GM23338 (cell line): ENCODE results near the gene NSUN3.

Source experiments
- CREB1 ChIP-seq: fragments of 250-450 bp; sonication (Bioruptor Pico); IDR thresholded peaks from 2 replicates; pipeline ENCODE4 v1.5.0; 2020; ENCODE audit warnings: low read depth, mild to moderate bottlenecking, moderate library complexity
- EZH2 ChIP-seq: fragments of 200-600 bp; sonication (generic); IDR thresholded peaks from one replicate; pipeline ENCODE4 v1.8.0; 2017; ENCODE audit warnings: antibody characterized with exemption, mild to moderate bottlenecking, low read depth; ENCODE audit not compliant: unreplicated experiment
- EZH2phosphoT487 ChIP-seq: fragments of 200-600 bp; sonication (generic); IDR thresholded peaks from one replicate; pipeline ENCODE4 v1.8.1; 2018; ENCODE audit warnings: antibody characterized with exemption; ENCODE audit not compliant: unreplicated experiment
- JUNB ChIP-seq: IDR thresholded peaks from one replicate; pipeline ENCODE4 v1.6.1; 2016; ENCODE audit warnings: antibody characterized with exemption; ENCODE audit not compliant: unreplicated experiment
- POLR2AphosphoS5 ChIP-seq: IDR thresholded peaks from 2 replicates; pipeline ENCODE4 v1.6.1; 2016; ENCODE audit warnings: antibody characterized with exemption, low read depth
- STAT1 ChIP-seq: IDR thresholded peaks from one replicate; pipeline ENCODE4 v1.6.1; 2016; ENCODE audit warnings: antibody characterized with exemption; ENCODE audit not compliant: unreplicated experiment
- ZNF114 ChIP-seq: fragments of 250-450 bp; sonication (Bioruptor Pico); IDR thresholded peaks from 2 replicates; pipeline ENCODE4 v1.5.0; 2020; ENCODE audit warnings: mild to moderate bottlenecking, moderate library complexity
- ZNF331 ChIP-seq: fragments of 250-450 bp; sonication (Bioruptor Pico); IDR thresholded peaks from 2 replicates; pipeline ENCODE4 v1.5.0; 2020; ENCODE audit warnings: low read depth, mild to moderate bottlenecking, moderate library complexity
- TF ChIP-seq, protein P1 (sequence below), 2 experiments: fragments of 200-600 bp in 1 of 2; sonication (generic) in 1 of 2; conservative IDR thresholded peaks; 2 replicates each; pipeline versions ENCODE4 v1.5.1 to v1.6.1; 2016 to 2017; ENCODE audit warnings: antibody characterized with exemption in 2 of 2, low read depth in 2 of 2, mild to moderate bottlenecking in 2 of 2, moderate library complexity in 1 of 2
- TF ChIP-seq, protein P2 (sequence below): IDR thresholded peaks from one replicate; pipeline ENCODE4 v1.6.1; 2018; ENCODE audit warnings: antibody characterized with exemption; ENCODE audit not compliant: unreplicated experiment
- TF ChIP-seq, protein P3 (sequence below): IDR thresholded peaks from 2 replicates; pipeline ENCODE4 v1.6.1; 2016; ENCODE audit warnings: antibody characterized with exemption

DNA sequence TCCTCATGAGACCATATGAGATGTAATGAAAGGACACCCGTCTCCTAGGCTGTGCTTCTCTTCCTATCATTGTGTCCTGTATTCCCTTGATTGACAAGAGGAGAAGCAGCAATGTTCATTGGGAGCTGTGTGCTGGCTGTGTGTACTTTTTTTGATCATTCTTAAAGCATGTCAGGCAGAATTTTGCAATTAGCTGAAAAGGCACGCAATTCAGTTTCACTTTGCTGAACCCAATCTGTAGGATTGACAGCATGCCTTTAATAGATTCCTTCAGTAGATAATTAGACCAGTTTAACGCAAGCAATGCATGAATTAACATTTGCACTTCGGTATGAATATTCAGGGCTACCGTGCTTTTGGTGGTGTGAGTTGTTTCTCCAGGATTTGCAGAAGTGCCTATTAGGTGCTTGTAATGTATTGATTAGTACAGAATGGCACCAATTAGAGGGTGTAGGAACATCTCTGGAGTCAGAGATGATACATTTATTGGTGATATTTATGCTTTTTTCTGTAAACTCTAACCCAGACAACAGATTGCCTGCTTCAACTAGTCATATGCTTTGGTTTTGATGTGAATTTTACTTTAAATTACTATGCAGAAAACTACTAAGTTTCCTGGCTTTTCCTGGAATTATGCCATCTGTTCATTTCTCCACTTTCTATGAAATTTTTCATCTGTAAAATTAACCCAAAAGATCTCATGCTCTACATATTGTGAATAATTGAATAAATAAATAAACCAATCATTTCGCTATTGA is 114.3 kb downstream of the NSUN3 start:
- no peak for TF ChIP-seq POLR2AphosphoS5
- TF ChIP-seq, protein P1, sequence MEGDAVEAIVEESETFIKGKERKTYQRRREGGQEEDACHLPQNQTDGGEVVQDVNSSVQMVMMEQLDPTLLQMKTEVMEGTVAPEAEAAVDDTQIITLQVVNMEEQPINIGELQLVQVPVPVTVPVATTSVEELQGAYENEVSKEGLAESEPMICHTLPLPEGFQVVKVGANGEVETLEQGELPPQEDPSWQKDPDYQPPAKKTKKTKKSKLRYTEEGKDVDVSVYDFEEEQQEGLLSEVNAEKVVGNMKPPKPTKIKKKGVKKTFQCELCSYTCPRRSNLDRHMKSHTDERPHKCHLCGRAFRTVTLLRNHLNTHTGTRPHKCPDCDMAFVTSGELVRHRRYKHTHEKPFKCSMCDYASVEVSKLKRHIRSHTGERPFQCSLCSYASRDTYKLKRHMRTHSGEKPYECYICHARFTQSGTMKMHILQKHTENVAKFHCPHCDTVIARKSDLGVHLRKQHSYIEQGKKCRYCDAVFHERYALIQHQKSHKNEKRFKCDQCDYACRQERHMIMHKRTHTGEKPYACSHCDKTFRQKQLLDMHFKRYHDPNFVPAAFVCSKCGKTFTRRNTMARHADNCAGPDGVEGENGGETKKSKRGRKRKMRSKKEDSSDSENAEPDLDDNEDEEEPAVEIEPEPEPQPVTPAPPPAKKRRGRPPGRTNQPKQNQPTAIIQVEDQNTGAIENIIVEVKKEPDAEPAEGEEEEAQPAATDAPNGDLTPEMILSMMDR (conservative IDR thresholded peaks at IDR 0.05; ENCODE audit: low read depth in 2 of 2): no peak
- TF ChIP-seq, protein P2, sequence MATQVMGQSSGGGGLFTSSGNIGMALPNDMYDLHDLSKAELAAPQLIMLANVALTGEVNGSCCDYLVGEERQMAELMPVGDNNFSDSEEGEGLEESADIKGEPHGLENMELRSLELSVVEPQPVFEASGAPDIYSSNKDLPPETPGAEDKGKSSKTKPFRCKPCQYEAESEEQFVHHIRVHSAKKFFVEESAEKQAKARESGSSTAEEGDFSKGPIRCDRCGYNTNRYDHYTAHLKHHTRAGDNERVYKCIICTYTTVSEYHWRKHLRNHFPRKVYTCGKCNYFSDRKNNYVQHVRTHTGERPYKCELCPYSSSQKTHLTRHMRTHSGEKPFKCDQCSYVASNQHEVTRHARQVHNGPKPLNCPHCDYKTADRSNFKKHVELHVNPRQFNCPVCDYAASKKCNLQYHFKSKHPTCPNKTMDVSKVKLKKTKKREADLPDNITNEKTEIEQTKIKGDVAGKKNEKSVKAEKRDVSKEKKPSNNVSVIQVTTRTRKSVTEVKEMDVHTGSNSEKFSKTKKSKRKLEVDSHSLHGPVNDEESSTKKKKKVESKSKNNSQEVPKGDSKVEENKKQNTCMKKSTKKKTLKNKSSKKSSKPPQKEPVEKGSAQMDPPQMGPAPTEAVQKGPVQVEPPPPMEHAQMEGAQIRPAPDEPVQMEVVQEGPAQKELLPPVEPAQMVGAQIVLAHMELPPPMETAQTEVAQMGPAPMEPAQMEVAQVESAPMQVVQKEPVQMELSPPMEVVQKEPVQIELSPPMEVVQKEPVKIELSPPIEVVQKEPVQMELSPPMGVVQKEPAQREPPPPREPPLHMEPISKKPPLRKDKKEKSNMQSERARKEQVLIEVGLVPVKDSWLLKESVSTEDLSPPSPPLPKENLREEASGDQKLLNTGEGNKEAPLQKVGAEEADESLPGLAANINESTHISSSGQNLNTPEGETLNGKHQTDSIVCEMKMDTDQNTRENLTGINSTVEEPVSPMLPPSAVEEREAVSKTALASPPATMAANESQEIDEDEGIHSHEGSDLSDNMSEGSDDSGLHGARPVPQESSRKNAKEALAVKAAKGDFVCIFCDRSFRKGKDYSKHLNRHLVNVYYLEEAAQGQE: no peak
- no peak for TF ChIP-seq EZH2
- no peak for TF ChIP-seq EZH2phosphoT487
- TF ChIP-seq CREB1: no peak
- TF ChIP-seq ZNF114 (CRISPR knock-in tag): no peak
- TF ChIP-seq ZNF331 (CRISPR knock-in tag): no peak
- TF ChIP-seq STAT1: no peak
- no peak for TF ChIP-seq JUNB
- TF ChIP-seq, protein P3, sequence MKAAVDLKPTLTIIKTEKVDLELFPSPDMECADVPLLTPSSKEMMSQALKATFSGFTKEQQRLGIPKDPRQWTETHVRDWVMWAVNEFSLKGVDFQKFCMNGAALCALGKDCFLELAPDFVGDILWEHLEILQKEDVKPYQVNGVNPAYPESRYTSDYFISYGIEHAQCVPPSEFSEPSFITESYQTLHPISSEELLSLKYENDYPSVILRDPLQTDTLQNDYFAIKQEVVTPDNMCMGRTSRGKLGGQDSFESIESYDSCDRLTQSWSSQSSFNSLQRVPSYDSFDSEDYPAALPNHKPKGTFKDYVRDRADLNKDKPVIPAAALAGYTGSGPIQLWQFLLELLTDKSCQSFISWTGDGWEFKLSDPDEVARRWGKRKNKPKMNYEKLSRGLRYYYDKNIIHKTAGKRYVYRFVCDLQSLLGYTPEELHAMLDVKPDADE: no peak
